Stimulated activated CD8-positive, alpha-beta memory T cell treated with anti-CD3 and anti-CD28 coated beads, Interleukin-12 subunit alpha, Interleukin-12 subunit beta, amount 100 ng/mL, for 4 hours (primary cell): ENCODE results near the gene PBX4.

Experiments used
- DNase-seq: peaks from one replicate; pipeline ENCODE4 v3.0.0-alpha.2; 2020; ENCODE audit warnings: low read depth

Gene PBX4

DNA sequence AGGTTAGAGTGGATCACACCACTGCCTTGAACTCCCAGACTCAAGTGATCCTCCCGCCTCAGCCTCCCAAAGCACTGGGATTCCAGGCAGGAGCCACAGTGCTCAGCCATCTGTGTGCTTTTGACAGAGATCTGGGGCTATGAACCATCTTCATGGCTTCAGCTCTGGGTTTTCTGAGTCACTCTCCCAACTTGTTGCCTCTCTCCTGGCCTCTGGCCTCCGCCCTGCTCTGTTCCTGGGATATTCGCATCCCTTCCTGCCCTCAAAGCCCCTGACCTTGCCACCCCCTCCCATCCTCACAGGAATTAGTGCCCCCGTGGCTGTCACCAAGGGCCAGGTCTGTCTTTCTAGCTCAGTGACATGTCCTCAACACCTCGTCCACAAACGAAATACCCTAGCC, 30.7 kb upstream of the PBX4 start:
- DNase-seq: no peak

DNA sequence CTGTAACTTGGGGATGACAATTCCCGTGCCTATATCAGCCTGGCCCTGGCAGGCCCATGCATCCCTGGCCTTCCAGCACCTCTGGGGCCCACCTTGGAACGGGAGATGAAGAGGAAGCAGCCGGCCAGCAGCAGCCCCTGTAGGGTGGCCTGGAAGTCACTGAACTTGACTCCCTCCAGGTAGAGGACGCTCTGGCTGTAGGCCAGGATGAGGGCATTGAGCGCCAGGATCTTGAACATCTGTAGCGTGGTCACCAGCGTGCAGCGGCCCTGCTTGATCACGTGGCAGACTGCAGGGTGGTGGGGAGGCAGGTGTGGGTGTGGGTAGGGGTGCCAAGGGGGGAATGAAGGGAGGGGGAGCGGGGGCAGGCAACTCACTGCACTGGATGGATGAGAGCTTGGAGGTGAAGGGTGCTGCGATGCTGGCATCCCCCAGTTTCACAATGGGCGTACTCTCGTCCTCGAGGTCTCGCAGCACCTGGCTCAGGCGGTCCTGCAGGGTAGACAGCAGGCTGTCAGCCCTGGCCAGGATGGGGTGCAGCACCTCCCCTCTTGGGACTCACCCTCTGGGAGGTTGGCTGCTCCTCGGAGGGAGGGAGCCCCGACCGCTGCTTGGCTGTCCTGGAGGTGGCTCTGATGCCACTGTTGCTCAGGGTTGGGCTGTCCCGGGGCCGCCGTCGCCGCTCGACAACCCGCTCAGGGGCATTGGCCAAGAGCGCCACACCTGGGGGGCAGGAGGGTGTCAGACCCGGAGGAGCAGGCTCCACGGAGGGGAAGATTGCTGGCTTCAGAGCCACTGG, 28.7 kb upstream of the PBX4 start:
- no peak for DNase-seq

DNA sequence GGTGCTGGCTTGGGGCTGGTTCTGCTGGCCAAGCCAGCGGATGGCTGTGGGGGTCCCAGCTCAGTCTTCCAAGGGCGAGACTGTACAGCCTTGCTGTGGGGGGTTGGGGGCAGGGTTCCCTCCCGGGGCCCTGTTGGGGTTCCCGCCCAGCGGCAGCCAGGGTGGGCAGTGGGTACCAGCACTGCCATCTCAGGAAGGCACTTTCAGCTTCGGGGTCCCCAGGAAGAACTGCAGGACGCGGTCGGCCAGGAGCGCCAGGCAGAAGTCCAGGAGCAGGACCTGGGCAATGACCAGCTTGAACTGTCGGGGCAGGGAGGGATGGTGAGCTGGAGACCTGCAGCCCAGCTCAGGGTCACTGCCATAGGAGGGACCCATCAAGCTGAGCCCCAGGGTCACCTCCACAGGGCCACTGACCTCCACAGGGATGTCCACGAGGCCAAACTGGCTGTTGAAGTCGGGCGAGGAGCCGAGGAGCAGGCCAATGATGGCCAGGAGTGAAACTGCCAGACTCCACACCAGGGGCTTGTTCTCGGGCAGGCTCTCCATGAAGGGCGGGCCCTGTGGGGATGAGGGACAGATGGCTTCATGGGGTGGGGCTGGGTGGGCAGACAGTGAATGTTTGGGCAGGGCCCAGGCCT, 26.9 kb upstream of the PBX4 start:
- DNase-seq: no peak

DNA sequence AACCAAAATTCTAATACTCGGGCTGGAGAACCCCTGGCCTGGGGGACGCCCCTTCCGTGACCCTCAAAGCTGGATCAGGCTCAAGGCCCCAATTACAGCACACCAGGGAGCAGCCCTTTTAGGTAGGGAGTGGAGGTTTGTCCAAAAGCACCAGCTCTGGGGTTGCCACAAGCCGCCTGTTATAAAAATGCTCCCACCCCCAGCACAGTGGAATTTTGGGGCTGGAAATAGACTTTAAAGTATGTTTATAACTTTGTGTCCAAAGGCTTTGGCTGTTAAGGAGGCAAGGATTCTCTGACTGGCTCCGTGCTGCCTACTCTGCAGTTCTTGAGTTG, 25.5 kb upstream of the PBX4 start:
- no peak for DNase-seq

DNA sequence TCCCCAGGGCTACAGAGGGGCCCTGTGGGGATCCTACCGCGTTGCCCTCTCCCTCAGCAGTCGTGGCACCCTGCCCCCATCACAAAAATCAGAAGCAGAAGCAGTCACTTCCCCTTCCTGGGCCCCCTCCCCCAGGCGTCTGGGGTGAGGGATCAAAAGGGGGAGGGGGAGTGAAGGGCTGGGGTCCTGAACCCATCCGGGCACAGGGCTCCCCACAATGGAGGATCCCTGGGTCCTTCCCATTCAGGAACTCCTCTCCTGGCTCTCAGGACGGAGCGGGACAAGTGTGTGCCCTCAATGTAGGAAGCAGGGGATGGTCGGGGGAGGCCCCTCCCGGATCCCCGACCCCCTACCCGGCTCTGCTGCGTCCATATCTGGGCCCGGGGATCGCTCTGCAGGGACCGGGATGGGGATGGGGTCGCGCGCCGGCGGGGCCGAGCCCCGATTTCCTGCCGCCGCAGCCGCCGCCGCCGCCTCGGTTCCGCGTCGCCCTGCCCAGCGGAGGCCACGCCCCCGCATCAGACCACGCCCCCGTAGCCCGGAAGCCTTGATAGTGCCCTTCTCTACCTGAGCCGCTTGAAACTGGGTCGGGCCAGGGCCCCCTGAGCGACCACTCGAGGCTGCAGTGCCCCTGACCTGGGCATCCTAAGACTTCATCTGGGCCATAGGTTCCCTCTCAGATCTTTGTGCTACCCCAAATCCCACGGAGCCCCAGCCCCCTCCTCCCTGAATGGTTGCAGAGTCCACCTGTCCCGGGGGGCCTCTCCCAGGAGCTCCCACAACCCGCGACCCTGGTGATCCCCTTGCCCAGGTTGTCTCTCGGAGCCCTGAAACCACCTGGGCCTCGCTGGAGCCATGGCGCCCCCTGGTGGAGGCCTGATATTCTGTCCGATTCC, 24.9 kb upstream of the PBX4 start, which contains the start of gene GMIP:
TSS of gene GMIP (minus strand) at position 500 of the 896 bp plus-strand sequence. CDS start at position 372, 128 bp downstream.
- peak; percentile 76 for DNase-seq

DNA sequence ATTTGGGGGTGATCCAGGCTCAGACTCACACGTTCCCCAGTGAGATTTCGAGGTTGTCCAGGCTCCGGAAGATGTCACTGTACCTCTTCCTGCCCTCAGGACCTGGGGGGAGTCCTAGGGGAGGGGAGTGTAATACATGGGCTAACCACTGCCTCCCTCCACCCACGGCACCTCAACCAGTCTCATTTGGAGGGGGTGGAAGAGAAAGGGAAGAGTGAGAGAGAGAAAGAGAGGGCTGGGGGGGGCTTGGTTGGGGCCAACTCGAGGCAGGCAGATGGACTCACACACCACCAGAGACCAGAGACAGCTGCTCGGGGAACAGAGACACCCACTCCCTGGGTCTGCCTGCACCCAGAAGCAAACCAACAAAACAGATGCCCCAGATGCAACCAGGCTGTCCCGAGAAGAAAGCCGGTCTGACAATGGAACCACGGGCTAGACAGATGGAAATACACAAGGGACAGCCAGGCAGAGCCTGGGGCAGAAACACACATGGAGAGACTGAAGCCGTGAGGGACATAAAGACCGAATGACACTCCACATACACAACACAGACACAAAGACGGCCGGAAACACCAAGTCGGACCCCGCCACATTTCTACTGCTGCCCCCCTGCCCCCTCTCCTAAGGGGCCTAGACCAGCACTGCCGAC, 24.1 kb upstream of the PBX4 start:
- peak; percentile 47 for DNase-seq

DNA sequence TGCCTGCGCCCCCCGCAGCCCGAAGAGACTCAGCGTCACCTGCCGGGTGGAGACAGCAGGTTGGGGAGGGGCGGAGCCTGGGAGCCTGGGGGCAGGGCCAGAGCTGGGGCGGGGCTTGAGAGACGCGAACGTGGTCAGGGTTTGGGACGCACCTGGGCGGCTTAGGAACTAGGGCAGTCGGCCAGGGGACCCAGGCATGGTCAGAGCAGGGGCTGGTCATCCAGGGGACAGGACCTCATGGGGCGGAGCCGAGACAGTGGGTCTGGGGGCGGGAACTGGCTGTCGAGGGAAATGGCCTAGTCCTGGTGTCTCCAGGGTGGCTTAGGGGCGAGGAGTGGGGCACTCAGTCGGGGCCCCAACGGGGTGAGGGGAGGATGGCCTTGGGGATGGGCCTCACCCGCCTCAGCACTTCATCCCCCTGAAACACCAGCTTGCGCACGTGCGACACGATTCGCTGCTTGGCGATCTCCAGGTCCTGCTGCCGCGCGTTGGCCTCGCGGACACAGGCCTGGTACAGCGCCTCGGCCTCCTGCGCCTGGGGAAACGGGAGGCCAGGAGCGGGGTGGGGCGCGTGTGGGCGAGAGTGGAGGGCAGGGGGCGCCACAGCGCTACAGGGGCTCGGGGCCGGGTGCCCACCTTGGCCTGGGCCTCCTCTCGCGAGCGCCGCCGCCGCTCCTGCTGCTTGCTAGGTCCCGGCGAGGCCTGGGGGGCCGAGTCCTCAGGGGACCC, 19.2 kb upstream of the PBX4 start:
- no peak for DNase-seq

DNA sequence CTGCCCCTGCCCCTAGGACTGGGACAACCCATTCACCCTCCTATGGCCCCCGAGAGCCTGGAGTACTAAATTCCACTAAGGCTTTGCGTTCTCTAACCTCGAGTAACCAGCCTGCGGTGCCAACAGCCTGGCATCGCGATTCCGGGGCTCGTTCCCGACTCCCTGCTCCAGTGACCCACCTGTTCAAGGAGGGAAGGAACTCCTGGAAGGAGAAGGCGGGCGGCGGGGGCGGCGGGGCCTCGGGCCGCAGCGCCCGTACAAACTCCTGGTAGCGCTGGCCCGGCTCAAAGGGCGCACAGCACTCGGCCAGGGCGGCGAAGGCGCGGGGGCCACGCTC, 18.7 kb upstream of the PBX4 start:
- DNase-seq: no peak

DNA sequence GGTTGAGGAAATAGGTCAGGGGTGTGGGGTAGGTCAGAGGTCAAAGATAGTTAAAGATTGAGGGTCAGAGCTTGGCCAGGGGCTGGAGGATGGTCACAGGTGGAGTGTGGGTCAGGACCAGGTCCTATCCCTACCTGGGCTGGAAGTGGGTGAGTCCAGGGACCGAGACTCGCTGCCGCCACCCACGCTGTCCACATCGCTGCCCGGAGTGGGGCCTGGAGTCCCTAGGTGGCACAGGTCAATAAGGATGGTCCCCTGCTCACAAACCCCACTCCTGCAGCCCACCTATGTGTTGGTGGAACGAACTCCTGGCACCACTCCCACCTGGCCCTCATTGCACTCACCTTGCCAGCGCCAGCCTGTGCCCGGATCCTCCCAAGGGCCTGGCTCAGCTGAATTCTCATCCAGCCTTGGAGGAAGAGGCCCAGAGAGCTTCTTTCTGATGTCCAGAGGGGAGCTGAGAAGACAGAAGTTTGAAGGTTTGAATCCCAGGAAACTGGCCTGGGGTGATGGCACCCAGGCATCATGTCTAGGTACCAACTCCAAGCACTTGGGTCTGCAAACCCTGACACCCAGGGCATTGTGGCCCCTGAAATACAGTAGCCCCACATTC, 18.2 kb upstream of the PBX4 start:
- no peak for DNase-seq

DNA sequence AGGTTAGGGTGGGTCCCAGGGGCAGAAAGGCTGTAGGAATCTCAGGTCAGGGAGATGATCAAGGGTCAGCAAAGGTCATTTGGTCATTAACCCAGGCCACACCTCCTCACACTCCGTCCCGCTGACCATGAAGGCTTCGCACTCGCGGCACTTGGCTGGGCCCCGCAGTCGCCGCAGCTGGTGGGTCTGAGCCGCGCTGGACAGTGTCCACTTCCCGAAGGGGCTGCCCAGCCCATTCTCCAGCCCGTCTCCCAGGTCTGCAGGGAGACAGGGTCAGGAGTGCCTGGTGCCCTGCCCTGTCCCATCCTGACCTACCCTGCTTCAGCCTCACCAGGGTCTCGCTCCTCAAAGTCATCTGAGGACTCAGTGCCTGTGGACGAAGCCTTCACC, 16.8 kb upstream of the PBX4 start:
- DNase-seq: no peak

DNA sequence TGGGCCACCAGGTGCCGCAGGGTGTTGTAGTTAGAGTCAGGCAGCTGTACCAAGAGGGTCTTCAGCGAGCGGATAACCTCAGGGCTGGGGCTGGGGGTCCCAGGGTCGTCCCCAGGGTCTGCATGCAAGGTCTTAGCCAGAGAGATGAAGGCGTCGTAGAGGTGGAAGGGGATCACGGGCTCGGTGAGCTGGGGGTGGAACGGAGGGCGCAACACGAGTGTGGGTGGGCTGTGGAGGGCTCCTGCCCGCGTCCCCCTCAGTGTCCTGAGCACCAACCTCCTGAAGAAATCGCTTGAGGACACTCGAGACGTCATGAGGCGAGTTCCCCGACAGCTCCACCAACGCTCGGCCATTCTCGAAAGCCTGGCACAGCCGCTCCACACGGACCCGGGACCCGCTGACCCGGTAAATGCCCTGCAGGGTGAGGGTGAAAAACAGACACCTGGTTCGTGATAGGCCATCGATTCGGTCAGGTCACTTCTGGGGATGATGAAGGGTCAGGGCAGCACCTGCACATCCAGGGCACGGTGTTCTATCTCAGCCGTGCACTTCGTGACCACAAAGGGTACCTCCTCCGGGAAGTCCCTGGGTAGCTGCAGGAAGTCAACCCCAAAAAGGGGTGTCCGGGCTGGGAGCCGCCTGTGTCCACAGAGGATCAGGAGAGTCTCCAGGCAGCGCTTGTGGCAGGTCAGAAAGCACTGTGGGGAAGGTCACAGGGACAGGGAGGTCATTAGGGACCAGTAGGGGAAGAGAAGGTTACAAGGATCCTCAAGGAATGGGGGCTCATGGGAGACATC, 16.2 kb upstream of the PBX4 start:
- DNase-seq: no peak

DNA sequence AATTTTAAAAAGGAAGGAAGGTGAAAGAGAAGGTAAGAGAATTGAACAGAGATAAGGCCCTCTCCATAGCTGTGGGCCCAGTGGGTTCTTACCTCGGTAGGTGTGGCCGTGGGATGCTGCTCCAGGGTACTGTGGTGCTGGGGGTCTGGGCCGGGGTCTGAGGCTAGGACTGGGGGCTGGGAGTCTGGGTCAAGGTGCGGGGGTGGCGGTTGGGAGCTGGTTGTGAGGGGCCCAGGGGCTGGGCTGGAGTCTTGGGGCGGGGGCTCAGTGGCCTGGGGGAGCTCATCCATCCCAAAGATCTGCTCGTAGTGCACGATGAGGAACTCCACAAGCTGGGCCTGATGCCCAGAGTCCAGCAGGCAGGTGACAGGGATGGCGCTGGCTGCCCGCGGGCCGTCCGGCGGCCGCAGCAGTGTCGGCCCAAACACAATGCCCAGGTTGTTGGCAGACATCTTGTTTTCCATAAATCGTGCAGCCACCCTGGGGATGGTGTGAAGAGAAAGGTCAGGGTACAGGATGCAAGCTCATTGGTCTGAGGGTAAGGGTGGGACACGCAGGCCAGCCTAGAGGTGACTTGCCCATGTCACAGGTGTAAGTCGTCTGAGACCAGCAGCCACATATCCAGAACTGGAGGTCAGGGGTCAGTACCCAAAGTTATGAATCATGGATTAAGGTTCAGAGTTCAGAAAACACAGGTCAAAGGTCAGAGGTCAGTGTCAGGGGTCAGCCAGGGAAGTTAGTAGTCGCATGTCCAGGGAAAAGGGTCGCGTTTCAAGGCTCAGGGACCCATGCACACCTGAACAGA, 15.4 kb upstream of the PBX4 start:
- DNase-seq: no peak

DNA sequence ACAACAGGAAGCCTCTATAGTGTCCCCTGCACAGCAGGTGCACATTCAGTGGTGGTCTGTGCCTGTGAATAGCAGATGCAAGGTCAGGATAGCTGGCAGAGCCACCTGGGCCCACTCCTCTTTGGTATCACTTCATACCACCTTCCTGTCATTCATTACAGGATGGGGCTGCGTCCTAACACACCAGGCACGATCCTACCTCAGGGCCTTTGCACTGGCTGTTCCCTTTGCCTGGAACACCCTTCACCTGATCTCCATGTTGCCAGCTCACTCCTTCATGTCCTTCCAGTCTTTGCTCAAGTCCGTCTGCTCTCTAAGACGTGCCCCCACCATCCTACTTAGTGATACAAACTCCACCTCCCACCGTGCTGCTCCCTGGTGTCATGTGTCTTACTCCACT, 14.2 kb upstream of the PBX4 start:
- no peak for DNase-seq

DNA sequence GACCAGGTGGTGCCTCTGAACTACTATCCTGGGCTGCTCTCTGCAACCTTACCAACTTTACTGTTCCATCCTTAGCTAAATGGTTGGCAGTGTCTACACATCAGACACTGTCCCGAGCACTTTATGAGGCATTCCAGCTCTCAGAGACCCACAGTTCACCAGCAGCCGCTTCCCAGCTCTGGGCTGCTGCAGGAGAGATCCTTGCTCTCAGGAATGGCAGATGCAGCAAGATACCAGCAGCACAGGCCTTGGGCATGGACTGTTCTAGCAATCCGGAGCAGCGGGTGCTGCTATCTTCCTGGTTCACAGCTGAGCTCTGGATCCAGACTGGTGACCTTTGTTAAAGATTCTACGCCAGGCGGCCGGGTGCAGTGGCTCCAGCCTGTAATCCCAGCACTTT, 12.9 kb upstream of the PBX4 start:
- DNase-seq: no peak

DNA sequence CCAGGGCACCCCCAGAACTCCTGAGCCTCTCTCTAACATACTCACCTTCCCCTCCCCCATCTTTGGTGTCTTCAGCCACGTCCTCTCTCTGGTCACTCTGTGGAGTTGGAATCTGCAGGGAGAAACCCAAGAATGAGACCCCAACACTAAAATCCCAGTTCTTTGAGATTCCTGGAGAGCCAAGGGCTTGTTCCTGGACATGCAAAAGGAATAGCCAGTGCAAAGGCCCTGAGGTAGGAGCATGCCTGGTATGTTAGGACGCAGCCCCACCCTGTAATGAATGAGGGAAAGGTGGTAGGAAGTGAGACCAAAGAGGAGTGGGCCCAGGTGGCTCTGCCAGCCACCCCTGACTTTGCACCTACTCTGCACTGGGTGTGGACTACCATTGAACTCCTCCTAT, 11.9 kb upstream of the PBX4 start:
- no peak for DNase-seq

DNA sequence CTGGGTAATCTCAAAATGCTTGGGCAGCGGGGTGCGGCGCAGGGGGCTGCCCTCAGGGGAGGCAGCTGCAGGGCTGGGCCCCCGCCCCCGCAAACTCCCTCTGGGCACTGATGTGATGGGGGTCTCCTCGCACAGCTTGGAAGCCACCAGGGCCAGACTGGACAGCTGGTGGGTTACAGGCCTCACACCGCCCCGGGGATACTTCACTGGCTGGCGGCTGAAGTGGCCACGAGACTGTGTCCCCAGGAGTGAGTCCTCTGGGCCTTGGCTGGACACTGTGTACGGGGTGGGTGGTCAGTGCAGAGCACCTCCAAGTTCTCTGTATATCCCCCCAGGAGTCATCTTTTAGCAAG, 11.6 kb upstream of the PBX4 start:
- no peak for DNase-seq

DNA sequence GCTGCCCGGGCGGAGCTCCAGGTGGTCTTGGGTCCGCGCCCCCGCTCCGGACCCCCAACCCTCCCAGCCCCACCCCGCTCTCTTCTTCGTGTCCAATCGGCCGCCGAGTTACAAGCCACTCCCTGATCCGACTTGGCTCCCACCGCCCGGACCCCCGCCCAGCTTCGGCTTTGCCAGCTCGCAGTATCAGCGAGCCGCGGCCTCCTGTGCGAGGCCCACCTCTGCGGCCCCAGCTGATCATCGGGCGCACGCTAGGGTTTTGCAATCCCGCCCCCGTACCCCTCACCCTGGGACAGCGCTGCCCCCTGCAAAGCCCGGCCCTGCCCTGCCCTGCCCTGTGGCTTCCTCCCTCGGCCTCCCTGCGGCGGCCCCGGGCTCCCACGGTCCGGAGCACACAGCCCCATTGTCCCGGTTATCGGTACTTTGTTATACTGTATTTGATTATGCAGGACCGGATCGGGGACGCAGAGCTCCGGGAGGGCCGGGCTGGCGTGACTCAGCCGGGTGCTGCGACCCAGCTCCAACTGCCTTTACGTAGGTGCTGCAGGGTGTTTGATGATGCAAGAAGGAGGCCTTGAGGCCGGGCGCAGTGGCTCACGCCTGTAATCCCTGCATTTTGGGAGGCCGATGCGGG, 10.1 kb upstream of the PBX4 start:
- peak; percentile 45 for DNase-seq

DNA sequence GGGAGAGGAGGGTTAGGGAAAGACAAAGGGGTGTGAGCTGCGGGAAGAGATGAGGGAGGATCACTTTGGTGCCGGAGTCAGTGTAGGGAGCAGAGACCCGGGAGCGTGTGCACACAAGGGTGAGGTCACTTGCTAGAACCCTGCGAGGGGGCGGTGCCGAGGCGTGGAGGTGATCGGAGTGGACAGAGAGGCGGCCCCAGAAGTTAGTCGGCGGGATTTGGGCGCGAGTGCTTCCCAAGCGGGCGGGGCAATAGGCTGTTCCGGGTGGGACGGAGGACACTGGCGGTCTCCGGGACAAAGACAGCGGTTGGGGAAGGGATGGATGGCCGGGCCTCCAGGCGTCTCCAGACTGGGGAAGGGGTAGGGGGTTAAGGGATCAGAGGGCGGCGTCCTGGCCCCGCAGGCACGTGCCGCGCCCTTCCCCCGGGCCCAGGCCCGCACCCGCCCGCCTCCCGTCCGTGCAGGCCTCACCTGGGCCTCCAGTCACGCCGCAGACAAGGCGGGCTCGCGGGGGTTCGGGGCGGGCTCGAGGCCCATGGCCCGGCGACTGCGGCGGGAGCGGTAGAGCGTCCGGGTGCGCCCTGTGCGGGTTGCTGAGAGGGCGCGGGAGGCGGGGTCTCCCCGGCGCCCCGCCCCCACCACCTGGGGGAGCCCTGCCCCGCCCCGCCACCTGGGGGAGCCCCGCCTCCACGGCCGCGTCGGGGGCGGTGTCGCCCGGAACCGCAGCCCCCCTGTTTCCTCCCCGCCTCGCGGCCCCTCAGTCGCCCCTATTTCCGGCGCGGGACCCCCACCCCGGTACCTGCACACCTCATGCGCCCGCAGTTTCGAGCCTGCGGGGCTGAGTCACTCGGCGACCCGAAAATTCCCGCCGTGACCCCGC, 9.4 kb upstream of the PBX4 start, which contains the start of gene LPAR2:
TSS of gene LPAR2 (minus strand) at position 600 of the 880 bp plus-strand sequence. CDS start 945 bp downstream, outside the sequence.
- peak; percentile 74 for DNase-seq
